IgD-negative memory B cell (primary cell): Measurements from ENCODE around the gene KYAT1. TPM values are rescaled to one million over a fixed set of nuclear protein-coding genes. Genes with fewer than 3 reads are reported as not detected.
"Not testable (repeated sequence)": the region's sequence is repeated elsewhere in the genome, so short reads cannot be mapped to it uniquely, and the experiment has no call there.

Experiments
- H3K27ac Mint-ChIP-seq, 3 donors: one replicate each; pipeline ENCODE4 v1.8.0; 2020 to 2022; ENCODE audit warnings: mild to moderate bottlenecking in 3 of 3, mixed read lengths in 3 of 3, moderate library complexity in 1 of 3
- H3K27me3 Mint-ChIP-seq: one replicate; pipeline ENCODE4 v1.8.0; 2021; ENCODE audit warnings: mixed read lengths
- H3K36me3 Mint-ChIP-seq: one replicate; pipeline ENCODE4 v1.8.0; 2020; ENCODE audit warnings: mild to moderate bottlenecking, mixed read lengths
- H3K4me1 Mint-ChIP-seq, 3 donors: one replicate each; pipeline ENCODE4 v1.8.0; 2020 to 2022; ENCODE audit warnings: mixed read lengths in 3 of 3, mild to moderate bottlenecking in 1 of 3
- H3K4me3 Mint-ChIP-seq, 4 donors: one replicate each; pipeline ENCODE4 v1.8.0; 2020 to 2022; ENCODE audit warnings: mild to moderate bottlenecking in 4 of 4, mixed read lengths in 4 of 4, moderate library complexity in 3 of 4
- H3K9me3 Mint-ChIP-seq, 3 donors: one replicate each; pipeline ENCODE4 v1.8.0; 2020 to 2021; ENCODE audit warnings: mixed read lengths in 3 of 3, mild to moderate bottlenecking in 1 of 3
- polyA plus RNA-seq: library from polyadenylated mRNA; unstranded; fragments of 300-500 nt; fragmentation: Illumina TruSeq; gene quantifications from one replicate; pipeline ENCODE4 v1.2.3, GENCODE V29; 2021

The KYAT1 gene
- polyA plus RNA-seq, 1 donor from 2014 or later: 11.4 TPM

DNA sequence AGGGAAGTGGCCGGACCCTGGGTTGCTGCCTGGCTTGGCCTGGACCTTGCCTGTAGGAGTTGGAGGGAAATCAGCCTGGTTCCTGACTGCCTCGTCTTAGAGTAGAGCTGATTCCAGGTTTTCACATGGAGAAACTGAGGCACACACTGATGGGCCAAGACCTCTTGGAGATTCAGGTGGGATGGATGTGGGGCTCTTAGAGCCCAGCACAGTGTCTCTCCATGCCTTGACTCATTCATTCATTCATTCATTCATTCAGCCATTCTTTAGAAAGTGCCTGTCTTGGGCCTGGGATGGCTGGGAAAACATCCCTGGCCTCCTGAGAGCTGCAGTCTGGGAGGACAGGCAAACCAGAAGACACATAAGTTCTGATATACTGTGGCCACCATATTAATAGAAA lies 2.4 kb upstream of the KYAT1 start:
- Mint-ChIP-seq H3K27ac (peak overlapping the region in 2 of 3 donors; percentile 64 to 81), H3K4me1 (peaks cover 32 to 44% (median 35%) of the 10 kb centered on the region in 3 donors), H3K4me3 (peak overlapping the region; percentile 17 to 97 (median 76)), H3K9me3 (no peaks in the 10 kb centered on the region), H3K27me3 (no peaks in the 10 kb centered on the region), H3K36me3 (peaks cover 3% of the 10 kb centered on the region)

DNA sequence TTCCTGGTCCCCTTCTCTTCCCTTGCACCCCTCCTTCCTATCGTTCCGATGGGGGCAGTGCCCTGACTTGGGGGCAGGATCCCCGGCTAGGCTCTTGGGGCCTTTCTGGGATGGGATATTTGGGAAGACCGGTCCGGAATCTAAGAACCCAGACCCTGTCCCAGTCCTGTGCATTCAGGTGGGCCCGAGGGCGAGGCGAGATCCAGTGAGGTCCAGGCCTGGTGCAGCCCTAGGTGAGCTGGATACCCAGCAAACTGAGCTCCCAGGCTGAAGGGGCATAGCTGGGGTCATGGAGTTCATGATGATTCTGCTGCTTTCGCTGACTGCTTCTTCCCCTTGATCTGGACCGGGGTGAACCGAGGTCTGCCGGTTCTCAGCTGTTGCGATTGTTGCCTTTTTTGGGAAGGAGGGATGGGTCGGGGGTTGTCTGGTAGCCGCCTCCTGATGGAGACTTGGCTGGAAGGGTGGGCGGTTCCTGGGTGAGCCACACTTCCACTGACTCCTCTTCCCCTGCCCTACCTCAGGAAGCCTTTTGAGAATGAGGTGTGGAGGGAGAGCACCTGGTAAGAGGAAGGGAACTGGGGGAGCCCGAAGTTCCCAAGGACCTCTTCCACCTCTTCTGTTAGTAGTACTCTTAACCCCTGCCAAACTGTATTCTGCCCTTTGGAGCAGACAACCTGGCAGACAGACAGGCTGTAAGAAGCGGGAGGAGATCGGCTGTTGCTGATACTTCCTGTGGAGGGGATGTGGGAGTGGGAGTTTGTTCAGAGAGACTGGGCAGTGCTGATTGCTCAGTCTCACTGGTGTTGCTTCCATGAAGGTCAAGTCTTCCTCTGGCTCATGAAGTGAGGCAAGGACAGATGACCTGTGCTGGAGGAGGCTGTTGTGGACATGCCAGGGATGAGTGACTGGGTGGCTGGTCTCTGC lies 1.2 kb upstream of the KYAT1 start:
- H3K4me3 Mint-ChIP-seq: peak overlapping the region; percentile 91 to 97 (median 95)
- H3K4me1 Mint-ChIP-seq: peaks cover 27 to 46% (median 34%) of the 10 kb centered on the region in 3 donors

DNA sequence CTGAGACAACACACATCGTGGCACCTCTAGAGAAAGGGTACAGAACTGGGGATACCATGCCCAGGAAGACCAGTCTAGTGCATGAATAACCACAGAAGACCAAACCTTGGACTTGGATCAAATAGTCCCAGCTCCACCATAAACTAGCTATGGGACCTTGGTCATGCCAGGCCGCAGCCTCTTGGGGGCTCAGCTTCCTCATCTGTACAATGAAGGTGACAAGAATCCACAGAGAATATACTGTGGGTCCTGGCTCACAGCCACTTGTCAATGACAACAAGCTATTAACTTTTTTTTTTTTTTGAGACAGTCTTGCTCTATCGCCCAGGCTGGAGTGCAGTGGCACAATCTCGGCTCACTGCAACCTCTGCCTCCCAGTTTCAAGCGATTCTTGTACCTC lies 3.9 kb downstream of the KYAT1 start:
- Mint-ChIP-seq H3K27me3 (no peaks in the 10 kb centered on the region), H3K4me3 (peak overlapping the region in 2 of 4 donors; percentile 5 to 76), H3K9me3 (no peaks in the 10 kb centered on the region), H3K4me1 (peaks cover 10 to 19% (median 16%) of the 10 kb centered on the region in 3 donors), H3K36me3 (no peaks in the 10 kb centered on the region), H3K27ac (peak overlapping the region in 2 of 3 donors; percentile 45 to 69)

More for the DNA sequence above, 1.2 kb upstream of the KYAT1 start:
- no peaks in the 10 kb centered on the region for H3K9me3 Mint-ChIP-seq
- H3K36me3 Mint-ChIP-seq: peaks cover 3% of the 10 kb centered on the region
- no peaks in the 10 kb centered on the region for H3K27me3 Mint-ChIP-seq
- peak overlapping the region; percentile 83 to 97 (median 84) for H3K27ac Mint-ChIP-seq

DNA sequence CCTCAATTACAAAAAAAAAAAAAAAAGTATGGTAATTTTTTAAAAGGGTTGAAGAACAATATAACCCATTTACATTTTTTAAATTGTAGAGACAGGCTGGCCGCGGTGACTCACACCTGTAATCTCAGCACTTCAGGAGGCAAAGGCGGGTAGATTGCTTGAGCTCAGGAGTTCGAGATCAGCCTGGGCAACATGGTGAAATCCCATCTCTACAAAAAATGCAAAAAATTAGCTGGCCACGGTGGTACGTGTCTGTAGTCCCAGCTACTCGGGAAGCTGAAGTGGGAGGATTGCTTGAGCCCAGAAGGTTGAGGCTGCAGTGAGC lies 10.8 kb downstream of the KYAT1 start:
- not testable (repeated sequence) for H3K4me3 Mint-ChIP-seq, H3K27me3 Mint-ChIP-seq, H3K4me1 Mint-ChIP-seq, H3K9me3 Mint-ChIP-seq, H3K36me3 Mint-ChIP-seq
- peak overlapping the region in 1 of 3 donors; percentile 35 for H3K27ac Mint-ChIP-seq

DNA sequence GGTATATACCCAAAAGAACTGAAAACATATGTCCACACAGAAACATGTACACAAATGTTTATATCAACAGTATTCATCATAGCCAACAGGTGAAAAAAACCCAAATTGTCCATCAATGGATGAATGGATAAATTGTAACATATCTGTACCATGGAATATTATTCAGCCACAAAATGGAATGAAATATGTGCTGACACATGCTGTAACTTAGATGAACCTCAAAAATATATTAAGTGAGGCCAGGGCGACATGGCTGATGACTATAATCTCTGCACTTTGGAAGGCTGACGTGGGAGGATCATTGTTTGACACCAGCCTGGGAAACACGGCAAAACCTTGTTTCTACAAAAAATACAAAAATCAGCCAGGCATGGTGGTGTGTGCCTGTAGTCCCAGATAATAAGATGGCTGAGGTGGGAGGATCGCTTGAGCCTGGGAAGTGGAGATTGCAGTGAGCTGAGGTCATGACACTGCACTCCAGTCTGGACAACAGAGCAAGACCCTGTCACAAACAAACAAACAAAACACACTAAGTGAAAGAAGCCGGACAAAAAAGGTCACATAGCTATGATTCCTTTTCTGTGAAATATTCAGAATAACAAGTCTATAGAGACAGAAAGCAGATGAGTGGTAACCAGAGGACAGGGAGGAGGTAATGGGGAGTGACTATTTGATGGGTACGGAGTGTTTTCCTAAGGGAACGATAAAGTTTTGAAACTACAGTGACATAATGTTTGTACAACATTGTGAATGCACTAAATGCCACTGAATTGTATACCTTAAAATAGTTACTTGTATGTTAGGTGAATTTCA lies 11.4 kb downstream of the KYAT1 start:
- Mint-ChIP-seq H3K4me3 (no peak overlapping the region), H3K27me3 (no peaks in the 10 kb centered on the region), H3K9me3 (no peaks in the 10 kb centered on the region), H3K36me3 (peaks cover 5% of the 10 kb centered on the region), H3K4me1 (peaks cover 0 to 2% (median 0%) of the 10 kb centered on the region in 3 donors), H3K27ac (peak overlapping the region in 1 of 3 donors; percentile 35)

DNA sequence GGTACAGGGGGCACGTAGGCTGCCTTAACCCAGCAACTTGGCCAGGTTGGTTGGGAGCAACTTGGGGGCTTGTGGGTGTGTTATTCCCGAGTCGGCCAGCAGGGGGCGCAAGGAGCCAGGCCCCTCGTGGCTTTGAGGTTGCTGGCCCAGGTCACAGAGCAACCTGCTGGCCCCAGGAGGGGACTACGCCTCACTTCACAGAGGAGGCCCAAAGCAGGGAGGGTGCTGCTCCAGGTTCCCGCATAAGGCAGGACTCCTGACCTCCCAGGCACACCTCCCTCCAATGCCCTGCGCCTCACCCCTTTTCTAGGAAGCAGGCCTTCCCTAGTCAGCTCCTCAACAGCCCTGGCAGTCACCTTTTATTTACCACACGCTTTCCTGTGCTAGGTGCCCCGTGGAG lies 18.1 kb downstream of the KYAT1 start:
- Mint-ChIP-seq H3K9me3 (no peaks in the 10 kb centered on the region), H3K4me3 (no peak overlapping the region), H3K27me3 (no peaks in the 10 kb centered on the region), H3K4me1 (peaks cover 0 to 6% (median 4%) of the 10 kb centered on the region in 3 donors), H3K27ac (peak overlapping the region in 1 of 3 donors; percentile 59), H3K36me3 (peaks cover 2% of the 10 kb centered on the region)

DNA sequence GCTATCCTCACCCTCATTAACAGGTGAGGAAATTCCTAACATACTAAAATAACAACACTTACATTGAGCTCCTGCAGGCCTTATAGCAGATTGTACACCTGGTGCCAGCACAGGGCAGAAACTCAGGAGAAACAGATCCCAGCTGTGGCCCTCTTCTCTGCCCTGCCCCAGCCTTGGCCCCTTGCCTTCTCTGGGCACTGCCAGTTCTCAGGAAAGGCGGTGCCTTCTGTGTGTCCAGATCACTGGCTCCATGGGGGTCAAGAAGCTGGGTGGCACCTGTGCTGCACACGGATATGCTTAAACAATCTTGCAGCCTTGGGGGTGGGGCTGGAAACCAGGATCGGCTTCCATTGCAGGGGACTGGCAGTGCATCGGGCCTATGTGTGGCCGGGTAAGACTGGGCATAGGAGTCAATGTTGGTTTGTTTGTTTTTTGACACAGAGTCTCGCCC lies 19.3 kb downstream of the KYAT1 start:
- Mint-ChIP-seq H3K27me3 (no peaks in the 10 kb centered on the region), H3K36me3 (no peaks in the 10 kb centered on the region), H3K4me1 (peaks cover 0 to 5% (median 4%) of the 10 kb centered on the region in 3 donors), H3K9me3 (no peaks in the 10 kb centered on the region), H3K4me3 (no peak overlapping the region), H3K27ac (peak overlapping the region in 1 of 3 donors; percentile 35)

DNA sequence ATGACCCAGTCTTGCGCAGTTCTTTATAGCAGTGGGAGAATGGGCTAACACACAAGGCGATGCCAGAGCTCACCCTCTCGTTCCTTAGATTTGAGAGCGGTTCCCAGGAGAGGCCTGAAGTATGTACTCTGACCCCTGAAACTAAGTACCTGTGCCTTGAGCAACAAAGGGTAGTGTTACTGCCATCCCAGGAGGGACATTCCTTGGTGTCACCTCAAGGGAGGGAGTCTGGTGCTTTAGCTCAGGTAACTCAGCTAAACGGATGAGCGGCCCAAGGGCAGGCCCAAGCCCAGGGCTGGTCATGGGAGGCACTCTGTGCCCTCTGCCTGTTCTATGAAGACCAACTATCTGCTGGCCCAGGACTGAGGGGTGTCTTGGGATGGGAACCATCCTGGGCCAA lies 20.2 kb downstream of the KYAT1 start:
- Mint-ChIP-seq H3K9me3 (no peaks in the 10 kb centered on the region), H3K36me3 (no peaks in the 10 kb centered on the region), H3K4me1 (peaks cover 0 to 4% (median 4%) of the 10 kb centered on the region in 3 donors), H3K27ac (peak overlapping the region in 1 of 3 donors; percentile 78), H3K27me3 (no peaks in the 10 kb centered on the region), H3K4me3 (no peak overlapping the region)

DNA sequence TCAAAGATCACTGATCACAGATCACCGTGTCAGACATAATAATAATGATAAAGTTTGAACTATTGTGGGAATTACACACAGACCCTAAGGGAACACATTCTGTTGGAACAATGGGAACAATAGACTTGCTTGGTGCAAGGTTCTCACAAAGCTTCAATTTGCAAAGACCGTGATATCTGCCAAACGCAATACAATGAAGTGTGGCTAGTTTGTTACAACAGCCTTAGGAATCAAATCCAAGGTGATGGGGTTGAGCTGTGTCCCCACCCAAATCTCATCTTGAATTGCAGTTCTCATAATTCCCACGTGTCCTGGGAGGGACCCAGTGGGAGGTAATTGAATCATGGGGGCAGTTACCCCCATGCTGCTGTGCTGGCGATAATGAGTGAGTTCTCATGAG lies 20.8 kb downstream of the KYAT1 start:
- peak overlapping the region in 1 of 3 donors; percentile 35 for H3K27ac Mint-ChIP-seq
- peaks cover 0 to 4% (median 4%) of the 10 kb centered on the region in 3 donors for H3K4me1 Mint-ChIP-seq
- H3K4me3 Mint-ChIP-seq: no peak overlapping the region
- no peaks in the 10 kb centered on the region for H3K27me3 Mint-ChIP-seq
- no peaks in the 10 kb centered on the region for H3K9me3 Mint-ChIP-seq
- no peaks in the 10 kb centered on the region for H3K36me3 Mint-ChIP-seq

DNA sequence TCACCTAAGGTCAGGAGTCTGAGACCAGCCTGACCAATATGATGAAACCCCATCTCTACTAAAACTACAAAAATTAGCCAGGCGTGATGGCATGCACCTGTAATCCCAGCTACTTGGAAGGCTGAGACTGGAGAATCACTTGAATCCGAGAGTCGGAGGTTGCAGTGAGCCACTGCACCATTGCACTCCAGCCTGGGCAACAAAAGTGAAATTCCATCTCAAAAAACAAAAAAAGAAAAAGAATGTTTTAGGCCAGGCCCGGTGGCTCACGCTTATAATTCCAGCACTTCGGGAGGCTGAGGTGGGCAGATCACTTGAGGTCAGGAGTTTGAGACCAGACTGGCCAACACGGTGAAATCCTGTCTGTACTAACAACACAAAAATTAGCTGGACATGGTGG lies 23.3 kb downstream of the KYAT1 start:
- not testable (repeated sequence) for H3K4me1 Mint-ChIP-seq, H3K9me3 Mint-ChIP-seq, H3K36me3 Mint-ChIP-seq, H3K27me3 Mint-ChIP-seq, H3K27ac Mint-ChIP-seq, H3K4me3 Mint-ChIP-seq

DNA sequence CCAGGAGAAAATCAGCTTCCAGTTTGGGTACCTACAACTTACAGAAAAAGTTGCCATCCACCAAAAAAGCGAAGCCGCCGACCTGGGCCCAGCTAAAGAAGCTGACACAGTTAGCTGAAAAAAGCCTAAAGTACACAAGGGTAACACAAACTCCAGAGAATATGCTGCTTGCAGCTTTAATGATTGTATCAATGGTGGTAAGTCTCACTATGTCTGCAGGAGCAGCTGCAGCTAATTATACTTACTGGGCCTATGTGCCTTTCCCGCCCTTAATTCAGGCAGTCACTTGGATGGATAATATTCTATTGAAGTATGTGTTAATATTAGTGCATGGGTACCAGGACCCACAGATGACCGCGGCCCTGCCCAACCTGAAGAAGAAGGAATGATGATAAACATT lies 27.3 kb downstream of the KYAT1 start:
- H3K9me3 Mint-ChIP-seq: peaks cover 0 to 11% (median 6%) of the 10 kb centered on the region in 3 donors
- not testable (repeated sequence) for H3K36me3 Mint-ChIP-seq, H3K27ac Mint-ChIP-seq, H3K4me1 Mint-ChIP-seq, H3K27me3 Mint-ChIP-seq, H3K4me3 Mint-ChIP-seq

DNA sequence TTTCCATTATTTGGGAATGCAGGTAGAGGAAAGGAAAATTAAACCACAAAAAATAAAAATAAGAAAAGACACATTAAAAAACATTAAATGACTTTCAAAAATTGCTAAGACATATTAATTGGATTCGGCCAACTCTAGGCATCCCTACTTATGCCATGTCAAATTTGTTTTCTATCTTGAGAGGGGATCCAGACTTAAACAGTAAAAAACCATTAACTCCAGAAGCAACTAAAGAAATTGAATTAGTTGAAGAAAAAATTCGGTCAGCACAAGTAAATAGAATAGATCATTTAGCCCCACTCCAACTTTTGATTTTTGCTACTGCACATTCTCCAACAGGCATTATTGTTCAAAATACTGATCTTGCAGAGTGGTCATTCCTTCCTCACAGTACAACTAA lies 29.1 kb downstream of the KYAT1 start:
- not testable (repeated sequence) for H3K36me3 Mint-ChIP-seq, H3K4me1 Mint-ChIP-seq
- peaks cover 0 to 11% (median 6%) of the 10 kb centered on the region in 3 donors for H3K9me3 Mint-ChIP-seq

DNA sequence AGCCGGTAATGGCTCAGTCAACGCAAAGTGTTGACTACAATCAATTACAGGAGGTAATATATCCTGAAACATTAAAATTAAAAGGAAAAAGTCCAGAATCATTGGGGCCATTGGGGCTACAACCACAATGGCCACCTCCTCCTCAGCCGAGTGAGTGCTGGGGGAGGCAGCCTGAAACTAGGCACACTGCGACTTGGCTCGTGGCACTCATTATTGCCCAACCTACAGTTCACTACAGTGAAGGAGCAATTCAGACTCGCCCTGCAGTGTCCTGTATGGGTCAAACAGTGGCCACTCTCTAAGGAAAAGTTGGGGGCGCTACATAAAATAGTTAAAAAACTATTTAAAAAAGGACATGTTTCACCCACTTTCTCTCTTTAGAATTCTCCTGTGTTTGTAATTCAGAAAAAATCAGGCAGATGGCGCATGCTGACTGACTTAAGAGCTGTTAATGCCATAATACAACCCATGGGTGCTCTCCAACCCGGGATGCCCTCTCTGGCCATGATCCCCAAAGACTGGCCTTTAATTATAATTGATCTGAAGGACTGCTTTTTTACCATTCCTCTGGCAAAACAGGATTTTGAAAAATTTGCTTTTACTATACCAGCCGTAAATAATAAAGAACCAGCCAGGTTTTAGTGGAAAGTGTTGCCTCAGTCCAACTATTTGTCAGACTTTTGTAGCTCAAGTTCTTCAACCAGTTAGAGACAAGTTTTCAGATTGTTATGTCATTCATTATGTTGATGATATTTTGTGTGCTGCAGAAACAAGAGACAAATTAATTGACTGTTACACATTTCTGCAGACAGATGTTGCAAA lies 29.8 kb downstream of the KYAT1 start:
- not testable (repeated sequence) for H3K36me3 Mint-ChIP-seq, H3K27ac Mint-ChIP-seq, H3K4me3 Mint-ChIP-seq, H3K4me1 Mint-ChIP-seq, H3K27me3 Mint-ChIP-seq
- peaks cover 0 to 11% (median 6%) of the 10 kb centered on the region in 3 donors for H3K9me3 Mint-ChIP-seq

More for the DNA sequence above, 29.1 kb downstream of the KYAT1 start:
- H3K27me3 Mint-ChIP-seq, H3K27ac Mint-ChIP-seq, H3K4me3 Mint-ChIP-seq: not testable (repeated sequence)

DNA sequence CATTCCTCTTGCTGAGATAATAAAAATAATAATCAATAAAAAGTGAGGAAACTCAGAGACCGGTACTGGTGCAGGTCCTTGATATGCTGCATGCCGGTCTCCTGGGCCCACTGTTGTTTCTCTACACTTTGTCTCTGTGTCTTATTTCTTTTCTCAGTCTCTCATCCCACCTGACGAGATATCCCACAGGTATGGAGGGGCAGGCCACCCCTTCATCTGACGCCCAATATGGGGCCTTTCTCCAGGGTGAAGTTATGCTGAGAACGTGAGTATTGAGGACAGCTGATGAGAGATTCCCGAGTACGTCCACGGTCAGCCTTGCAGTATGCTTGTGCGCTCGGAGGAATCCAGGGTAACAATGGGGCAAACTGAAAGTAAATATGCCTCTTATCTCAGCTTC lies 30.7 kb downstream of the KYAT1 start:
- H3K4me3 Mint-ChIP-seq, H3K27ac Mint-ChIP-seq, H3K27me3 Mint-ChIP-seq, H3K4me1 Mint-ChIP-seq, H3K36me3 Mint-ChIP-seq: not testable (repeated sequence)
- H3K9me3 Mint-ChIP-seq: peaks cover 0 to 11% (median 6%) of the 10 kb centered on the region in 3 donors
